Measurements from ENCODE around the gene LYST. TPM values are rescaled to one million over a fixed set of nuclear protein-coding genes. Genes with fewer than 3 reads are reported as not detected.

Gene LYST
- total RNA-seq, 4 donors from 2014 or later: 12.3 to 36.6 (median 21.0) TPM

DNA sequence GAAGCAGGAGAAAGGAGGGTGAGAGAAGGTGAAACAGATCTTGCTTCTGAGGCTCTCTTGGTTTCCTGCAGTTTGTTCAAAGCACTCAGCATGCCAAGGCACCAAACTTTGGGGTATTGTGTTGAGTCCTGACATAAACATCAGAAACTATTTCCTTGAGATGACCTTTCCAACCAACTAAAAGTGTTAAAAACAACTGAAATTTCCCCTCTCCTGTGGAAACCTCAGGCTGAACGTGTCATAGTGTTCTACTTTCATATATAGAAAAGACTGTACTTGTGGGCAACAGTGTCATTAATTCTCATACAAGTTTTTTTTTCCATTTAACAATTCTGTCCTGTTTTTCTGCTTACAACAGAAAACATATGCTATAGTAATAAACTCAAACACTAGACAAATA, 6.3 kb upstream of the LYST start:
- Histone ChIP-seq H3K4me1 (peaks cover 0 to 16% (median 0%) of the 10 kb centered on the region in 3 donors), H3K9me3 (no peaks in the 10 kb centered on the region), H3K4me3 (no peak overlapping the region), H3K36me3 (no peaks in the 10 kb centered on the region), H3K27ac (peak overlapping the region in 1 of 4 donors; percentile 8), H3K27me3 (no peaks in the 10 kb centered on the region)
- no peak for DNase-seq
- intact Hi-C loops (cut with DNase I): no loop called here
- TF ChIP-seq POLR2A (IDR thresholded peaks at IDR 0.05): no peak
- TF ChIP-seq, protein P1, sequence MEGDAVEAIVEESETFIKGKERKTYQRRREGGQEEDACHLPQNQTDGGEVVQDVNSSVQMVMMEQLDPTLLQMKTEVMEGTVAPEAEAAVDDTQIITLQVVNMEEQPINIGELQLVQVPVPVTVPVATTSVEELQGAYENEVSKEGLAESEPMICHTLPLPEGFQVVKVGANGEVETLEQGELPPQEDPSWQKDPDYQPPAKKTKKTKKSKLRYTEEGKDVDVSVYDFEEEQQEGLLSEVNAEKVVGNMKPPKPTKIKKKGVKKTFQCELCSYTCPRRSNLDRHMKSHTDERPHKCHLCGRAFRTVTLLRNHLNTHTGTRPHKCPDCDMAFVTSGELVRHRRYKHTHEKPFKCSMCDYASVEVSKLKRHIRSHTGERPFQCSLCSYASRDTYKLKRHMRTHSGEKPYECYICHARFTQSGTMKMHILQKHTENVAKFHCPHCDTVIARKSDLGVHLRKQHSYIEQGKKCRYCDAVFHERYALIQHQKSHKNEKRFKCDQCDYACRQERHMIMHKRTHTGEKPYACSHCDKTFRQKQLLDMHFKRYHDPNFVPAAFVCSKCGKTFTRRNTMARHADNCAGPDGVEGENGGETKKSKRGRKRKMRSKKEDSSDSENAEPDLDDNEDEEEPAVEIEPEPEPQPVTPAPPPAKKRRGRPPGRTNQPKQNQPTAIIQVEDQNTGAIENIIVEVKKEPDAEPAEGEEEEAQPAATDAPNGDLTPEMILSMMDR (IDR thresholded peaks at IDR 0.05): no peak
- WGBS, 2 donors: 54 to 77% methylated on average over 1 of the region's 1 CpG

DNA sequence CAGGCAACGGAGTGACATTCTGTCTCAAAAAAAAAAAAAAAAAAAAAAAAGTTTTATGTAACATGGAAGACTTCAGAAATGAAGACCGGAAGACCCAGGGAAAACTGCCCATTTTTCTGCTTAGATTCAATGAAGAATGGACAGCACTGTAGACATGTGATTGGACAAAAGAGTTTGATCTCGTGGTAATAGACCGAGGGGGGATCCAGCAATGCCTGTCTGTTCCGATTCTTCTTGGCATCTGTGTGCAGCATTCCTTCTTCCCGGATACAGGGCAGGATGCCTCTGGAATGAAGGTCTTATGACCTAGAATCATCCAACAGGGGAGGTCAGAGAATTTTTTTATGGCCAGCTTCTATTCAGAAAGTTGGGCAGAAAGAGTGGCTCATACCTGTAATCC, 5.6 kb upstream of the LYST start:
- no peaks in the 10 kb centered on the region for H3K36me3 ChIP-seq
- intact Hi-C loops (cut with DNase I): no loop called here
- DNase-seq: no peak
- H3K4me1 ChIP-seq: peaks cover 3 to 21% (median 4%) of the 10 kb centered on the region in 3 donors
- H3K9me3 ChIP-seq: no peaks in the 10 kb centered on the region
- TF ChIP-seq, protein P1 (IDR thresholded peaks at IDR 0.05): no peak
- TF ChIP-seq POLR2A (IDR thresholded peaks at IDR 0.05): no peak
- 75 to 93% methylated on average over 6 of the region's 6 CpGs for WGBS, 2 donors
- H3K4me3 ChIP-seq: no peak overlapping the region
- H3K27ac ChIP-seq: no peak overlapping the region
- no peaks in the 10 kb centered on the region for H3K27me3 ChIP-seq

DNA sequence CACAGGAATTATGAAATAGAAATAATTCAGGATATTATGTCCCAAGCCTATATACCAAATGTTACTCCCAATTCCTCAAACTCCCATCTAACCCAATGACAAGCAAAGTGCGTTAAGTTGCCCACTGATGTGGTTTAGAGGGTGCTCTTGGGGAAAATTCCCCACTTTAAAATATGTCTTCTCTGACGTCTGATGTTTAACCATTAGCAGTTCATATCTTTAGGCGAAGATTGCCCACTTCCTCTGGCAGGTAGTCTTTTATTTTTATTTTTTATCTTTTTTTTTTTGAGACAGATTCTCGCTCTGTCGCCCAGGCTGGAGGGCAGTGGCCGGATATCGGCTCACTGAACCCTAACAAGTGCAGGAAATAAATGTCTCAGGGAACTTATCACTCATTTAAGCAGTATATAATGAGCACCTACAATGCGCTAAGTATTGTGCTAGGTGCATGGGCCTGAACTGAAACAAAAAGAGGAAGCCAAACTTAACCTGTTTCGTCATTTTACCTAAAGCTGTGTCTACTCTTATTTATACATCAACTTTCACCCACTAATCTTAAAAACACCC, 1.3 kb upstream of the LYST start:
- no peak for DNase-seq
- TF ChIP-seq, protein P1 (IDR thresholded peaks at IDR 0.05): no peak
- TF ChIP-seq POLR2A (IDR thresholded peaks at IDR 0.05): no peak
- Histone ChIP-seq H3K9me3 (no peaks in the 10 kb centered on the region), H3K36me3 (no peaks in the 10 kb centered on the region), H3K27ac (peak overlapping the region; percentile 93 to 98 (median 94)), H3K4me3 (peak overlapping the region in 2 of 4 donors; percentile 75 to 99), H3K27me3 (no peaks in the 10 kb centered on the region), H3K4me1 (peaks cover 3 to 44% (median 18%) of the 10 kb centered on the region in 3 donors)
- intact Hi-C loops (cut with DNase I): loop anchor here (5.0 kb wide), 1 partner anchor 104 kb away; no protein-coding TSS in a partner anchor
- WGBS, 2 donors: 58 to 65% methylated on average over 9 of the region's 9 CpGs

DNA sequence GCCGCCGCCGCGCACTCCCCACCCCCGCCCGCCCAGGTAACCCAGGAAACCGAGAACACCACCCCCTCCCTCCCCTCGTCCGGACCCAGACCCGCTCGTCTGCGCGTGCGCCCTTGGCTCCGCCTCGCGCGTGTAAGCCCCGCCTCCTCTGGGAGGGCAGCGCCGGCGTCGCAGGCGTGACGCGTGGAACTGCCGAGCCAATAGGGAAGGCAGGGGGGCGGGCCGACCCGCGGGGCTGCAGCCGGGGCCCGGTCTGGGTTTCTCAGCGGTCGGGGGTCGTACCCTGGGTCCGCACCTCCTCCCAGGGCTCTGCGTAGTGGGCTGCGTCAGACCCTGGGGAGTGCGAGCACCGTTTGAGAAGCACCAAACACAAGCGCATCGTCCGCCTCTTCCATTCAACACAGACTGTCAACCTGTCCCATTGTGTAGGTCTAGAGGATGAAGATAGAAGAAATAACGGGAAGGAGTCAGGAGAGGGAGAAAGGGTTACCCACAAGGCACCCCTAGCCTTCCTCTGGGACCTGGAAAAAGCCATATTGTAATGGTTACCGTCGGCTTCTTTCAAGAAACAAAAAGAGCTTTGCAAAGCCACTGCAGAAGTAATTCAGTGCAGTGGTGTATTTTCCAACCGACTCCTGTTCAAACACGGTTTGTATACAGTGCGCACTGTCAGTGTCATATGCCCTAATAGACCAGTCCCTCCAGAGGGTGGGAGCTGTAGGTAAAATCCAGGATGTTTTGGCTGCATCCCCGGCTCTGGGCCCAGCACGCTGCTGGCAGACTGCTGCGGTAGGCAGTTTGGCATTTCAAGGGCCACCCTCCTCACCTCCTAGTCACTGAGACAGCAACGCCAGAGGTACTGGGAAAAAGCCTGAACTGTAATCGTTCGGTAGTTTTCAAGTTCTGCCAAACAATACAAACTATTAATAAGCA, 473 bp upstream of the LYST start:
- Histone ChIP-seq H3K27me3 (no peaks in the 10 kb centered on the region), H3K27ac (peak overlapping the region; percentile 93 to 98 (median 94)), H3K4me3 (peak overlapping the region; percentile 75 to 99 (median 82)), H3K4me1 (peaks cover 3 to 47% (median 18%) of the 10 kb centered on the region in 3 donors), H3K9me3 (no peaks in the 10 kb centered on the region), H3K36me3 (no peaks in the 10 kb centered on the region)
- peak in 2 of 4 donors; percentile 60 to 91 for TF ChIP-seq POLR2A (IDR thresholded peaks at IDR 0.05)
- TF ChIP-seq, protein P1 (IDR thresholded peaks at IDR 0.05): no peak
- intact Hi-C loops (cut with DNase I): loop anchor here (5.0 kb wide), 1 partner anchor 105 kb away; no protein-coding TSS in a partner anchor
- DNase-seq: peak; percentile 74
- WGBS, 2 donors: 2 to 3% methylated on average over 9 to 20 of the region's 56 CpGs
